Measurements from ENCODE around the gene LIN7B.

- no peak for TF ChIP-seq CTCF (IDR thresholded peaks at IDR 0.05; ENCODE audit: low read depth, low read length, poor library complexity, severe bottlenecking)
- TF ChIP-seq EZH2phosphoT487 (IDR thresholded peaks at IDR 0.05; ENCODE audit: borderline replicate concordance, low read length) = no peak
These were observed 46.5 kb downstream of the LIN7B start for GRCh38 chr19:49160450-49161189.

Measured in DOHH2 (cell line).